ENCODE data around the gene BUD31. TPM values are rescaled to one million over a fixed set of nuclear protein-coding genes. Genes with fewer than 3 reads are reported as not detected.

Gene BUD31
- total RNA-seq, 1 experiment from 2014 or later, result 104 TPM

DNA sequence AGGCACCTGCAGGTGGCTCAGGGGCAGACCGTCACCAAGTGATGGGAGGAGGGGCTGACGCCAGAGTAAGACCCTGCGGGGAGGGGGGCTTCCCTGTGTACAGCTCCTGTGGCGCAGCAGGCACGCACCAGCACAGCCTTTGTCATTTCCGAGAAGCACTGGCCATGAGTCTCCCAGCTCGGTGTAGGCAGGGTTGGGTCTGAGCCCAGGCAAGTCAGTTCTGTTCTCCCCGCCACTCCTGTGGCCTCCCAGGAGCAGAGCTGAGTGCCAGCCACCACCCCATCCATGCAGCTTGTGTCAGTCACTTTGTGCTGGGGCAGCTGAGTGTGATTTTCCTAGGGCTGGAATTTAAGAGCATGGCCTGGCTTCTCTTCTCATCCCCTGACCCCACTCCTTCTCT lies 43.2 kb downstream of the BUD31 start:
- Histone ChIP-seq H4K91ac (ENCODE audit: insufficient read length, low read depth, low read length) (no peak overlapping the region), H3K23me2 (ENCODE audit: insufficient read length, low read depth, low read length, poor library complexity, severe bottlenecking) (no peaks in the 10 kb centered on the region), H3K4ac (ENCODE audit: low read depth, low read length) (no peak overlapping the region), H2BK12ac (ENCODE audit: insufficient read length, low read depth, low read length) (no peak overlapping the region), H3K27ac (ENCODE audit: insufficient read length, low read depth, low read length) (no peak overlapping the region), H3T11ph (ENCODE audit: low read length) (no peak overlapping the region), H3K79me1 (ENCODE audit: insufficient read depth, low read depth, low read length, poor library complexity, severe bottlenecking) (no peaks in the 10 kb centered on the region), H2AFZ (ENCODE audit: low read length) (no peak overlapping the region), H3K9me3 (ENCODE audit: control insufficient read depth, low read depth, low read length) (no peaks in the 10 kb centered on the region), H3K4me2 (ENCODE audit: insufficient read depth, insufficient read length, low read length) (no peak overlapping the region), H3K27me3 (ENCODE audit: insufficient read depth, low read length) (no peaks in the 10 kb centered on the region), H4K8ac (replicated peaks; ENCODE audit: insufficient read length, low read depth, low read length) (no peak overlapping the region), H4K5ac (ENCODE audit: insufficient read length, low read depth, low read length) (no peak overlapping the region), H2BK5ac (ENCODE audit: insufficient read length, low read length) (no peak overlapping the region), H2BK15ac (ENCODE audit: low read depth, low read length) (no peak overlapping the region), H3K79me2 (ENCODE audit: insufficient read depth, low read length) (no peaks in the 10 kb centered on the region), H2BK20ac (ENCODE audit: low read depth, low read length, poor library complexity, severe bottlenecking) (no peak overlapping the region), H3K9ac (ENCODE audit: extremely low read depth, insufficient read length, low read length) (no peak overlapping the region), H2AK5ac (ENCODE audit: insufficient read length, low read length) (no peak overlapping the region), H2BK120ac (ENCODE audit: low read depth, low read length, poor library complexity, severe bottlenecking) (no peak overlapping the region), H3K14ac (ENCODE audit: insufficient read depth, low read length) (no peak overlapping the region), H3K4me1 (ENCODE audit: insufficient read depth, low read length) (no peaks in the 10 kb centered on the region), H3K56ac (ENCODE audit: insufficient read length, low read depth, low read length) (no peak overlapping the region), H3K23ac (ENCODE audit: insufficient read length, low read depth, low read length) (no peak overlapping the region), H4K20me1 (ENCODE audit: control insufficient read depth, insufficient read depth, insufficient read length) (no peaks in the 10 kb centered on the region), H3K18ac (ENCODE audit: insufficient read length, low read depth, low read length) (no peak overlapping the region)
- H3K27me3 Mint-ChIP-seq (ENCODE audit: low read depth), result no peaks in the 10 kb centered on the region; the same call in none of the 2 replicates
- TF ChIP-seq, protein P1, sequence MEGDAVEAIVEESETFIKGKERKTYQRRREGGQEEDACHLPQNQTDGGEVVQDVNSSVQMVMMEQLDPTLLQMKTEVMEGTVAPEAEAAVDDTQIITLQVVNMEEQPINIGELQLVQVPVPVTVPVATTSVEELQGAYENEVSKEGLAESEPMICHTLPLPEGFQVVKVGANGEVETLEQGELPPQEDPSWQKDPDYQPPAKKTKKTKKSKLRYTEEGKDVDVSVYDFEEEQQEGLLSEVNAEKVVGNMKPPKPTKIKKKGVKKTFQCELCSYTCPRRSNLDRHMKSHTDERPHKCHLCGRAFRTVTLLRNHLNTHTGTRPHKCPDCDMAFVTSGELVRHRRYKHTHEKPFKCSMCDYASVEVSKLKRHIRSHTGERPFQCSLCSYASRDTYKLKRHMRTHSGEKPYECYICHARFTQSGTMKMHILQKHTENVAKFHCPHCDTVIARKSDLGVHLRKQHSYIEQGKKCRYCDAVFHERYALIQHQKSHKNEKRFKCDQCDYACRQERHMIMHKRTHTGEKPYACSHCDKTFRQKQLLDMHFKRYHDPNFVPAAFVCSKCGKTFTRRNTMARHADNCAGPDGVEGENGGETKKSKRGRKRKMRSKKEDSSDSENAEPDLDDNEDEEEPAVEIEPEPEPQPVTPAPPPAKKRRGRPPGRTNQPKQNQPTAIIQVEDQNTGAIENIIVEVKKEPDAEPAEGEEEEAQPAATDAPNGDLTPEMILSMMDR (conservative IDR thresholded peaks at IDR 0.05), result no peak
- peak overlapping the region in 1 of 3 experiments; percentile 53; a peak in 1 of 7 replicates for H3K27ac Mint-ChIP-seq
- no peak for DNase-seq
- no peaks in the 10 kb centered on the region for H3K4me1 Mint-ChIP-seq
- no peaks in the 10 kb centered on the region for H3K9me3 Mint-ChIP-seq
- WGBS (ENCODE audit: extremely low coverage, insufficient read length, low lambda C conversion rate), result no CpG with 5 or more reads among the region's 8 CpGs
- H3K36me3 Mint-ChIP-seq (ENCODE audit: insufficient read depth in 1 of 3, low read depth in 3 of 3), result peaks cover 34 to 91% (median 86%) of the 10 kb centered on the region in 3 experiments; a peak in 6 of 7 replicates
- H3K4me3 Mint-ChIP-seq, result no peak overlapping the region

Measured in H9 (cell line).